Smooth muscle cell of trachea (primary cell): ENCODE measurements around the gene ETDC. TPM values are rescaled to one million over a fixed set of nuclear protein-coding genes. Genes with fewer than 3 reads are reported as not detected.

Experiments used
- total RNA-seq: library from RNA; depleted of rRNA; stranded (reverse); fragments of >200 nt; gene quantifications from 2 replicates; pipeline ENCODE4 v1.2.1, GENCODE V29; 2014

ETDC gene
- total RNA-seq, result not detected in 2 replicates

DNA sequence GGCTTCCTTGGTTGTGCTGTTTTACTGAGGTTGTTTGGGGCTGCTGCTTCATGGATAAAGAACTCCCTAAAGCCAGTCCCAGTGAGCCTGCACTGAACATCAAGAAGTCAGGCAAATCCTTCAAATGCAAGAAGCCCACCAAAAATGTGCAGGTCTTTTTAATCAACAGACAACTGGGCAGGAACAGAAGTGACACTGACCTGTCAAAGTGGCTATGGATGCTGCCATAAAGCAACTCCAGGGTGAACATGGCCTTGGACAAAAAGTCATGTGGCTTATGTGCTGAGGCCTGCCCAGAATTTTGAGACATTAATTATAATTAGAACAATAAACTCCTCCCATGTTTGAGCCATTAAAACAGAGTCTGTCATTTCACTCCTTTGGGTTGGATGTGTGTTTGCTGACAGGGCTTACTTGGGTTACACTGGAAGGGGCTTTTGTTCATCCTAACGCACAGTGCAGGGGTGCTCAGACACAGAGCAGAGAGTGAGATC is at the start of gene ETDC:
TSS of gene ETDC (plus strand) at position 51 of the 494 bp plus-strand sequence. CDS start at position 51, 0 bp downstream.

Other genes with a start within 250 kb of the ETDC start
- 1.0 and 2.2 TPM in 2 replicates for gene SMIM10L2B, start 210.8 kb upstream of the ETDC start, total RNA-seq
- not detected in 2 replicates for gene ETDB, start 189.0 kb upstream of the ETDC start, total RNA-seq
- not detected in 2 replicates for gene CT55, start 138.1 kb upstream of the ETDC start, total RNA-seq
- gene ETDA, start 57.4 kb upstream of the ETDC start, total RNA-seq, result not detected in 2 replicates
- 11.9 and 18.3 TPM in 2 replicates for gene ZNF75D, start 34.6 kb downstream of the ETDC start, total RNA-seq
- 9.9 and 14.5 TPM in 2 replicates for gene ZNF449, start 35.3 kb downstream of the ETDC start, total RNA-seq
- 0.15 and 1.2 TPM in 2 replicates for gene SMIM10L2A, start 112.5 kb downstream of the ETDC start, total RNA-seq
- gene INTS6L, start 211.2 kb downstream of the ETDC start, total RNA-seq, result 3.6 and 5.5 TPM in 2 replicates